OCI-LY1 (cell line): ENCODE measurements around the gene TRIO.

Source experiments
- H2AFZ ChIP-seq: fragments of 200-600 bp; sonication (generic), shearing (Covaris generic); 2 replicates; pipeline ENCODE4 v1.6.0; 2014; ENCODE audit warnings: antibody characterized with exemption, mild to moderate bottlenecking, low read length
- H3F3A ChIP-seq: fragments of 200-600 bp; sonication (generic), shearing (Covaris generic); 2 replicates; pipeline ENCODE4 v1.6.0; 2014; ENCODE audit warnings: mild to moderate bottlenecking, antibody characterized with exemption, low read length, moderate library complexity; ENCODE audit not compliant: insufficient read depth
- H3K27ac ChIP-seq: fragments of 200-600 bp; sonication (generic); 2 replicates; pipeline ENCODE4 v1.5.1; 2014; ENCODE audit warnings: low read length, mixed run types, mild to moderate bottlenecking, low read depth; ENCODE audit not compliant: poor library complexity, severe bottlenecking
- H3K27me3 ChIP-seq: fragments of 200-600 bp; sonication (generic); 2 replicates; pipeline ENCODE4 v1.6.0; 2014; ENCODE audit warnings: antibody characterized with exemption, mild to moderate bottlenecking, low read length, moderate library complexity; ENCODE audit not compliant: insufficient read depth
- H3K36me3 ChIP-seq: fragments of 200-600 bp; sonication (generic); 2 replicates; pipeline ENCODE4 v1.6.1; 2014; ENCODE audit warnings: mild to moderate bottlenecking, antibody characterized with exemption, low read length, moderate library complexity, mixed read lengths; ENCODE audit not compliant: insufficient read depth
- H3K4me1 ChIP-seq: fragments of 200-600 bp; sonication (generic); 2 replicates; pipeline ENCODE4 v1.5.1; 2014; ENCODE audit warnings: mild to moderate bottlenecking, low read length, moderate library complexity; ENCODE audit not compliant: insufficient read depth, severe bottlenecking
- H3K4me2 ChIP-seq: fragments of 200-600 bp; sonication (generic), shearing (Covaris generic); 2 replicates; pipeline ENCODE4 v1.6.1; 2014; ENCODE audit warnings: low read length
- H3K4me3 ChIP-seq: fragments of 200-600 bp; sonication (generic); 2 replicates; pipeline ENCODE4 v1.5.1; 2014; ENCODE audit warnings: low read length, low read depth, mild to moderate bottlenecking, mixed read lengths; ENCODE audit not compliant: poor library complexity, severe bottlenecking
- H3K79me2 ChIP-seq: fragments of 200-600 bp; shearing (Covaris generic); 2 replicates; pipeline ENCODE4 v1.6.1; 2016; ENCODE audit warnings: mixed run types, low read length, mixed read lengths; ENCODE audit not compliant: insufficient read depth
- H3K9ac ChIP-seq: fragments of 200-600 bp; sonication (generic), shearing (Covaris generic); 2 replicates; pipeline ENCODE4 v1.6.1; 2014; ENCODE audit warnings: mild to moderate bottlenecking, low read length, mixed read lengths
- H3K9me2 ChIP-seq: fragments of 200-600 bp; sonication (generic), shearing (Covaris generic); 2 replicates; pipeline ENCODE4 v1.6.1; 2014; ENCODE audit warnings: low read depth, mild to moderate bottlenecking, low read length, mixed read lengths
- H3K9me3 ChIP-seq: fragments of 200-600 bp; shearing (Covaris generic); 2 replicates; pipeline ENCODE4 v1.6.1; 2014; ENCODE audit warnings: low read length, mixed read lengths
- H4K20me1 ChIP-seq: fragments of 200-600 bp; sonication (generic), shearing (Covaris generic); 2 replicates; pipeline ENCODE4 v1.6.0; 2016; ENCODE audit warnings: mild to moderate bottlenecking, low read length; ENCODE audit not compliant: insufficient read depth
- CTCF ChIP-seq: fragments of 200-600 bp; sonication (generic), shearing (Covaris generic); IDR thresholded peaks from 2 replicates; pipeline ENCODE4 v1.5.1; 2017; ENCODE audit warnings: mild to moderate bottlenecking, antibody characterized with exemption, low read length, moderate library complexity, mixed read lengths
- EZH2 ChIP-seq: fragments of 200-600 bp; sonication (generic), shearing (Covaris generic); IDR thresholded peaks from 2 replicates; pipeline ENCODE4 v1.8.0; 2017; ENCODE audit warnings: borderline replicate concordance, mixed run types, mild to moderate bottlenecking, antibody characterized with exemption, low read length, moderate library complexity, mixed read lengths

Gene TRIO

GRCh38 chr5:14134771-14135170, 8.4 kb upstream of the TRIO start:
- H3K36me3 ChIP-seq: no peaks in the 10 kb centered on the region
- H2AFZ ChIP-seq: no peak overlapping the region
- no peaks in the 10 kb centered on the region for H3K79me2 ChIP-seq
- no peak overlapping the region for H3K4me3 ChIP-seq
- H3K9me2 ChIP-seq: no peaks in the 10 kb centered on the region
- no peak overlapping the region for H3K9ac ChIP-seq
- H3K27me3 ChIP-seq: no peaks in the 10 kb centered on the region
- H3K4me1 ChIP-seq: no peaks in the 10 kb centered on the region
- no peak overlapping the region for H3K27ac ChIP-seq
- no peak overlapping the region for H3K4me2 ChIP-seq
- H3K9me3 ChIP-seq: no peaks in the 10 kb centered on the region
- no peak for TF ChIP-seq CTCF
- TF ChIP-seq EZH2: no peak
- no peaks in the 10 kb centered on the region for H3F3A ChIP-seq
- H4K20me1 ChIP-seq: no peaks in the 10 kb centered on the region

- no peak overlapping the region for H3K4me3 ChIP-seq
- H3K27ac ChIP-seq: no peak overlapping the region
- no peak overlapping the region for H3K4me2 ChIP-seq
- no peaks in the 10 kb centered on the region for H4K20me1 ChIP-seq
- H3K79me2 ChIP-seq: no peaks in the 10 kb centered on the region
- no peaks in the 10 kb centered on the region for H3F3A ChIP-seq
- H3K9me2 ChIP-seq: no peaks in the 10 kb centered on the region
- no peak overlapping the region for H2AFZ ChIP-seq
- no peaks in the 10 kb centered on the region for H3K9me3 ChIP-seq
- H3K27me3 ChIP-seq: no peaks in the 10 kb centered on the region
- H3K9ac ChIP-seq: no peak overlapping the region
- TF ChIP-seq EZH2: no peak
- TF ChIP-seq CTCF: no peak
- H3K4me1 ChIP-seq: no peaks in the 10 kb centered on the region
- H3K36me3 ChIP-seq: no peaks in the 10 kb centered on the region
Measured at GRCh38 chr5:14135621-14136020, 7.5 kb upstream of the TRIO start.

DNA sequence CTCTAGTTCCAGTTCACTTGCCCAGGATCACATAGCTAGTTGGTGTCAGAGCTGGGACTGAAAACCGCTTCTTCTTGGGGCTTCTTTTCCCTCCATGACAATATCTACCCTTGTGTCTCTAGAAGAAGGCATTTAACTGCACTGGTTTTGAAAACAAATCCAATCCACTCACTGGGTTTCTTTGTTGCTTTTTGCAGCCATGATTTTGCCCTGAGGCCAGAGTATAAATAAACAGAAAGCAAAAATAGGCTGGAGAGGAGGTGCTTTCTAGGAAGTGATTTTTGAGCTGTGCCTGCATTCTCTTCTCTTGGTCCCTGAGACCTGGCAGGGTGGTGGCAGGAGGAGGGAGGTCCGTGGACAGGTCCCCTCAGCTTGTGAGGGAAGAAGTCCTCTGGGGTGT, 6.9 kb upstream of the TRIO start:
- no peaks in the 10 kb centered on the region for H3K36me3 ChIP-seq
- H3K27me3 ChIP-seq: no peaks in the 10 kb centered on the region
- H4K20me1 ChIP-seq: no peaks in the 10 kb centered on the region
- no peak overlapping the region for H2AFZ ChIP-seq
- H3K9me2 ChIP-seq: no peaks in the 10 kb centered on the region
- H3K4me2 ChIP-seq: no peak overlapping the region
- no peak overlapping the region for H3K9ac ChIP-seq
- no peak for TF ChIP-seq CTCF
- TF ChIP-seq EZH2: no peak
- no peaks in the 10 kb centered on the region for H3F3A ChIP-seq
- H3K79me2 ChIP-seq: no peaks in the 10 kb centered on the region
- no peak overlapping the region for H3K4me3 ChIP-seq
- H3K27ac ChIP-seq: no peak overlapping the region
- no peaks in the 10 kb centered on the region for H3K4me1 ChIP-seq
- no peaks in the 10 kb centered on the region for H3K9me3 ChIP-seq
